22Rv1 (cell line): ENCODE measurements around the gene RNU6-9.

Experiments used
- H3K27ac ChIP-seq: fragments of 450-650 bp; 2 replicates; pipeline ENCODE4 v1.5.1; 2017
- CTCF ChIP-seq: fragments of 450-650 bp; IDR thresholded peaks from 2 replicates; pipeline ENCODE4 v1.5.1; 2017; ENCODE audit warnings: mild to moderate bottlenecking
- ZFX ChIP-seq: fragments of 450-650 bp; IDR thresholded peaks from 2 replicates; pipeline ENCODE4 v1.6.1; 2017; ENCODE audit warnings: antibody characterized with exemption, borderline replicate concordance

RNU6-9 gene

GRCh38 chr19:925526-926322 lies 32.4 kb downstream of the RNU6-9 start, which contains the start of gene ARID3A:
TSS of gene ARID3A (plus strand) at chr19:926035. CDS start at chr19:929529, 3,494 bp downstream.
- TF ChIP-seq CTCF (no peak), ZFX (no peak)
- H3K27ac ChIP-seq = peak within 1 kb of the TSS; percentile 80

GRCh38 chr19:926323-926588 lies 33.0 kb downstream of the RNU6-9 start:
- peak overlapping the region; percentile 80 for H3K27ac ChIP-seq
- no peak for TF ChIP-seq ZFX
- no peak for TF ChIP-seq CTCF

- TF ChIP-seq CTCF (no peak), ZFX (no peak)
- peak overlapping the region; percentile 80 for H3K27ac ChIP-seq
Measured at GRCh38 chr19:926589-927350, 33.5 kb downstream of the RNU6-9 start.

GRCh38 chr19:927351-927779 lies 34.1 kb downstream of the RNU6-9 start:
- TF ChIP-seq CTCF (no peak), ZFX (no peak)
- no peak overlapping the region for H3K27ac ChIP-seq

DNA sequence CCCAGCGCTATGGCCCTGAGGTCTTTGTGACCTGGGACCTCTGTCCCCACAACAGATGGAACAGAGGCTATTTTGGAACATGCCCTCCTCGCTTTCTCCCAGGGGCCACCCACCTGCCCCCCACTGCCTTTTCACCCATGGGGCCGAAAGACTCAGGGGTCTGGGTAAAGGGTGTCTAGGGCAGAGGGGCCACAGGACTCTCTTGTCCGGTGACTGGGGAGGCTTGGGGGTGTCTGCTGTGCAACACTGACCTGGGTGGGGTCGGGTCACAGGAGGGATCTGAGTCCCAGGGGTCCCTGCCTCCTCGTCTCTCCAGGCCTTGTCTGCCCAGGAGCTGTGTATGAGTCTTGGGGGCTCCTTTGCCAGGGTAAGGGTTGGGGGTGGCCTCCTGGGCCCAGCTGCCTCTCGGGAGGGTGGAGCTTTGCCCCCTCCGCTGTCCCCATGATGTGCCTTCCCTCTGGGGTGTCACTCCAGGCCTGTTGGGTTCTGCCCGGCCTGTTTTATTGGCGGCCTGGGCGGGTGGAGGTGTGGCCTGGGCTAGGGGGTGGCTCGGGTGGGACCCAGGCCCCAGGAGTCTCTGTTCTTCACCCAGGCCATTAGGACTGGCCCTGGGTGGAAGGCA lies 34.6 kb downstream of the RNU6-9 start:
- H3K27ac ChIP-seq = 0 out of 2 replicates have a peak overlapping the region, but pooled peaks have one; percentile 36
- no peak for TF ChIP-seq ZFX
- TF ChIP-seq CTCF = no peak

- TF ChIP-seq CTCF (no peak), ZFX (no peak)
- H3K27ac ChIP-seq = peak overlapping the region; percentile 36; the same call in 1 of the 2 replicates
Measured at GRCh38 chr19:928471-929202, 35.4 kb downstream of the RNU6-9 start.
